ENCODE measurements around the gene SLC46A3.
A peak's percentile ranks its signal among the peaks of the same experiment; 100 is the strongest.
"Not testable (repeated sequence)": the region's sequence is repeated elsewhere in the genome, so short reads cannot be mapped to it uniquely, and the experiment has no call there.

Gene SLC46A3

GRCh38 chr13:28684257-28684656 lies 34.5 kb downstream of the SLC46A3 start:
- no peak for DNase-seq (ENCODE audit: extremely low read depth in 1 of 2, low read depth in 1 of 2)

GRCh38 chr13:28683169-28683568 lies 35.6 kb downstream of the SLC46A3 start:
- not testable (repeated sequence) for DNase-seq (ENCODE audit: extremely low read depth in 1 of 2, low read depth in 1 of 2)

GRCh38 chr13:28680541-28680940 lies 38.2 kb downstream of the SLC46A3 start:
- DNase-seq (ENCODE audit: extremely low read depth in 1 of 2, low read depth in 1 of 2) = no peak

- no peak for DNase-seq (ENCODE audit: extremely low read depth in 1 of 2, low read depth in 1 of 2)
These were observed 39.1 kb downstream of the SLC46A3 start for GRCh38 chr13:28679628-28680027.

GRCh38 chr13:28678809-28679208 lies 40.0 kb downstream of the SLC46A3 start:
- DNase-seq (ENCODE audit: extremely low read depth in 1 of 2, low read depth in 1 of 2) = no peak

GRCh38 chr13:28671126-28671792 lies 47.5 kb downstream of the SLC46A3 start:
- no peak for DNase-seq (ENCODE audit: extremely low read depth in 1 of 2, low read depth in 1 of 2)

DNA sequence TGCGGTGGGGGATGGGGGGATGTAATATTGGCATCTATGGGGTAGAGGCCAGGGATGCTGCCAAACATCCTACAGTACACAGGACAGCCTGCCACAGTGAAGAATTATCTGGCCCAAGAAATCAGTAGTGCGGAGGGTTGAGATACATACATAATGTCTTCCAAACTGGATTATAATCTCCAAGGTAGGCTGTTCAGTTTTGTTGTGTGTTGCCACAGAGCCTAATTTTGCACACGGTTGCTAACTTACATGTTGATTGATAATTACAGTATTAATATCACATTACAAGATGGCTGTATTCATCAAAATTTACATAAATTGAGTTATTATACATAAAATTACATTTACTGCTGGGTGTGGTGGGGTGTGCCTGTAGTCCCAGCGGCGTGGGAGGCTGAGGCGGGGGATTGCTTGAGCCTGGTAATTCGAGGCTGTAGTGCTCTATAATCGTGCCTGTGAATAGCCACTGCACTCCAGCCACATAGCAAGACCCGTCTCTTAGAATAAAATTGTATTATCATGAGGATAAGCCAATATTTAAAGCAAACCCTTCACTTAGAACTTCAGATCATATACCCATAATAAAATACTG lies 51.8 kb downstream of the SLC46A3 start:
- no peak for DNase-seq (ENCODE audit: extremely low read depth in 1 of 2, low read depth in 1 of 2)

DNA sequence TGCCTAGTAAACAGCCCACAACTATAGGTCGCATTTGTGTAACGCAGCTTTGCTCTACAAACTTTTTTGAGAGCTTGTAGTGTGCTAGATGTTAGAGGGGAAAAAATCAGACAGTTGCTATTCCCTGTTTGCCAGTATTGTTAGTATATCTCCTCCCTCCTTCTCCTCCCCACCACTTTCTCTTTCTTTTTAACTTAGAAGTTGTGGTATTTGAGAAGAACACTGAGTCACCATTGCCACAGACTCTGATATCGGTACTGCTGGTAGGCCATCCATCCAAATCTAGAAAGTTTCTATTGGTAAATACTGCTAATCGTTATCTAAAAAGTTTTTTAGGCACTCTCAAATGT lies 59.2 kb downstream of the SLC46A3 start:
- no peak for DNase-seq (ENCODE audit: extremely low read depth in 1 of 2, low read depth in 1 of 2)

DNA sequence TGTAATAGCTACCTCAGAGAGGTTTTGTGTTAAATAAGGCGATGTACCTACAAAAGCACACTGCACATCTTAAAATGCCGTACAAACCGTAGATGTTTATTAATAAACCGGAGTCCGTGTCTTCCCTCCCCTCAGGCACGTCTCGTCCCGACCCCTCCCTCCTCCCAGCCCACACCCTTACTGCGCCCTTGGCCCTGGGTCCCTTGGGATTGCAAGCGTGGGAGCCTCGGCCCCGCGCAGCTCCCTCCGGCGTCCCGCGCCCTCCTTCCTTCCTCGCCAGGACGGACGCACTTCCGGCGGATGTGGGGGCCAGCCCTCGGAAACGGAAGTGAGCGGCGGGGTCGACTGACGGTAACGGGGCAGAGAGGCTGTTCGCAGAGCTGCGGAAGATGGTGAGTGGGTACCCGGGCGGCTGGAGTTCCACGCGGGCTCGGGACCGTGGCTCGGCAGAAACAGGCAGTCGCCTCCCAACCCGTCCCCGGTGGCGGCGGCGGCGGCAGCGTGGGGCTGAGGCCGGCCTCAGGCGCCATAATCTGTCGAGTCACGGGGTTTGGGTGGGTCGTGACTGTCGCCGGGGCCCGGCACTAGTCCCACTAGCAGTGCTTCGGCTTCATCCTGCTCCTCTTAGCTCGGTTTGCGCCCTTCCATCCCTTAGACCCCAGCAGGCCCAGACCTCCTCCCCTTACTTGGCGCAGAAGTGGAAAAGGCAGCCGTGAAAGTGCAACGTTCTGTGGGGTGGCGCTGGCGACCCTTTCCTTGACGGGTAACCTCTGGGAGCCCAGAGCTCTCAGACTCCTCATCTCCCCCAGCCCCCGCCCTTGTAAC lies 59.8 kb downstream of the SLC46A3 start, which contains the start of gene POMP:
TSS of gene POMP (plus strand) at position 335 of the 825 bp plus-strand sequence. CDS start at position 390, 55 bp downstream.
- peak; percentile 75 to 89 for DNase-seq (ENCODE audit: extremely low read depth in 1 of 2, low read depth in 1 of 2)

DNA sequence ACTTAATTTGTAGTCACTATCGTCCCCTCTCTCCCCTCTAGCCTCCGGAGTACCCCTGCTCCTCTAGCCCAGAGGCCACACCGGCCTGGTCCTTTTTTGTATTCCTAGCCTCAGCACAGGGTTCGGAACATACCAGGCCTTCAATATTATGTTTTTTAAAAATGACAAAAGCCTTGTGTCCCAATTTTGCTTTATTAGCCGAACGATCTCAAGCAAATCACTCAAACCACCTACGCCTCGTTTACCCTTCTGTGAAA lies 60.3 kb downstream of the SLC46A3 start:
- no peak for DNase-seq (ENCODE audit: extremely low read depth in 1 of 2, low read depth in 1 of 2)

DNA sequence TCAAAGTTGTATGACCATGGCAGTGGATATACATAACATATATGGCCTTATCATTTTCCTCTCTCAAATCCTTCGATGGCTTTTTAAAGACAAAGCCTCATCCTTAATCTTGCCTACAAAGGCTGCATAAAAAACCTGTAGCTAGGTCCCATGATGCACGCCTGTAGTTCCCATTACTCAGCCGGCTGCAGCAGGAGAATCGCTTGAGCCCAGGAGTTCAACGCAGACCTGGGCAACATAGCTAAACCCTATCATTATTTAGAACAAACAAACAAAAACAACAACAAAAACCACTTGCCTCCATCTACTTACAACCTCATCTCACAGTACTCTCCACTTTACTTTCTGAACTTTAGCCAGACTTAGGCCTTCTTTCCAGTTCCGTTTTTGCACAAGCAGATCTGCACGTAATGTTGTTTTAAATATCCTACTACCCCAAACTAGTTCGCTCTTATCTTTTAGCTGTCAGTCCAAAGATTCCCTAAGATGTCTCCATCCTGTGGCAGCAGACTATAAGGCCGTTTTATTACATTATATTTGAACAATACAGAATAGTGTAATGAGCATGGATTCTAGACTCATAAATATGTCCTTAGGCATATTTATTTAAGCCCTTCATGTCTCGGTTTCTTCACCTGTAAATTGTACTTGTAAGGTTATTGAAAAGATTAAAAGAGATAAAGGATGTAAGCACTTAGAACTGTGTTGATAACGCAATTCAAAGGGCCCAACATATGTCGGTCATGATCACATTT lies 60.8 kb downstream of the SLC46A3 start:
- no peak for DNase-seq (ENCODE audit: extremely low read depth in 1 of 2, low read depth in 1 of 2)

DNA sequence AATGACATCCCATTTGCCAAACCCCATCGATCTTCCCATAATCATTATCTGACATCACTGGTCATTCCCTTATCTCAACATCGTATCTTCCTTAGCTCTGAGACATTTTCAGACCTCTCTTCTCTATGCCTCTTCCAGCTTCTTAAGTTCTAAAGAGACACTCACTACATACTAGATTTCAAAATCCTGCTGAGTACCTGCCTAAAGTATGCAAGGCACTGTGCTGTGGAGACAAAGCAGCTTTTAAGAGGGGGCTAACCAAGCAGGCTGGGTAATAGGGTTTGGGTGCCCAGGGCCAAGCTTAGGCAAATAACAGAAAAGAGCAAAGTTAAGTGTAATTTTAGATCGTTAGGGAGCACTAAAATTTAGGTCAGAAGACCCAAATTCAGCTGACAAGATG lies 63.2 kb downstream of the SLC46A3 start:
- DNase-seq (ENCODE audit: extremely low read depth in 1 of 2, low read depth in 1 of 2) = no peak

- no peak for DNase-seq (ENCODE audit: extremely low read depth in 1 of 2, low read depth in 1 of 2)
These were observed 64.5 kb downstream of the SLC46A3 start for GRCh38 chr13:28654276-28654675.

DNA sequence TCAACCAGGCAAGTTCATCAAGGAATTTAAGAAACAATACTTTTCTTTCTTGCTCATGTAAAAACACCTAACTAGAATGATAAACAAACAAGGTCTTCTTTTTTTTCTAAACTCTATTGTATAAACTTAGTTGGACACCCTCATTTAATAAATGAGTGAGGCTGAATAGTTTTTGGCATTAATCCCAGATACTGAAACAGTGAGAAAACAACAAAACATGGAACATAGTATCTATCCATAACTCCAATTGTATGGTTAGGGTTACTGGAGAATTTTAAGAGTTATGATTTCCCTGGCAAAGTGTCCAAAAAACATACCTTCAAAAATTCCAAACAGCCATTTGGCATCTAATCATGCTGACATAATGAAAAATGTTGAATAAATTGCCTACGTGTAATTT lies 65.7 kb downstream of the SLC46A3 start:
- no peak for DNase-seq (ENCODE audit: extremely low read depth in 1 of 2, low read depth in 1 of 2)

- no peak for DNase-seq (ENCODE audit: extremely low read depth in 1 of 2, low read depth in 1 of 2)
These were observed 66.9 kb downstream of the SLC46A3 start for GRCh38 chr13:28651810-28652401.

DNA sequence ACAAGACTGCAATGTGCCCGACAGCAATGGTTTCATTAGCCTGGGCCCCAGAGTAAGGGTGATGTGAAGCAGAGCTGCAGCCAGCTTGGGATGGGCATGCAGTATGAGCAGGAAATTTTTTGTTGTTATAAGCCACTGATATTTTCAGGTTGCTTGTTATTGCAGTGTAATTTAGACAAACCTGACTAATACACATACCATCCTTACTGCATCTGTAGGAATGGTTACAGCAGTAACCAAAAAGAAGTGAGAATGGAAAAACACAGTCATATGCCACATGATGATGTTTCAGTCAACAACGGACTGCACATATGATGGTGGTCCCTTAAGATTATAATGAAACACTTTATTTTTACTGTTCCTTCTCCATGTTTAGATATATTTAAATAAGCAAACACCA lies 68.5 kb downstream of the SLC46A3 start:
- no peak for DNase-seq (ENCODE audit: extremely low read depth in 1 of 2, low read depth in 1 of 2)
